ENCODE measurements around the gene COL26A1.

DNA sequence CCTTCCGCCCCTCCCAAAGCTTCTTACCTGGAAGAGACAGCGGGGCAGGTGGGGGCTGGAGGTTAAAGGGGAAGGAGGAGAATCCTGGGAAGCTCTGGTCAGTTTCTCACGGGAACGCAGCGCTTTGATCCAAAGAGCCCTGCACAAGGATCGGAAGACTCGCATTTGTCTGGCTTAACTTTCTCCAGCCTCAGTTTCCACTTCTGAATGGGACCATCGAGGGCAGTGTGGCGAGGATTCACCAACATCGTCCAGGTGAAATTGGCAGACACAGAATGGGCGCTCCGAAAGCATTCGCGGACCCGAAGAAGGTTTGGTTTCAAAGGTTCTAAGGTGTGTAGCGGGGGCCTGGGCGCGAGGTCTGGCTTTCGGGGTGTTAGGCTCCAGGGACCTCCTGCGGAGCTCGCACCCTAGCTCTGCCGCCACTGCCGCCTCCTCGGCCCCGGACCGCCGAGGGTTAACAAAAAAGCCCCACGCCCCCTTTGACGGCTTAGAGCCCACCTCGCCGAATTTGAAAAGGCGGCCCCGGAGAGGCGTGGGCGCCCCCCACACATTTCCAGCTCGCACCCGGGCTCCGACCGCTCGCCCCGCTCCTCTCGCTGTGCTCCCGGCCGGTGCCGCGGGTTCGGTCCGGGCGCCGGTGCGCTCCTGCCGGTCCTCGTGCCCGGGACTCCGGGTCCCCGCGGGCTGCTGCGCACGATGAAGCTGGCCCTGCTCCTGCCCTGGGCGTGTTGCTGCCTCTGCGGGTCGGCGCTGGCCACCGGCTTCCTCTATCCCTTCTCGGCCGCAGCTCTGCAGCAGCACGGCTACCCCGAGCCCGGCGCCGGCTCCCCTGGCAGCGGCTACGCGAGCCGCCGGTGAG lies at the start of gene COL26A1:
- no peak for TF ChIP-seq CTCF (IDR thresholded peaks at IDR 0.05)
- no peak for TF ChIP-seq POLR2AphosphoS5 (IDR thresholded peaks at IDR 0.05)
- no peak for TF ChIP-seq POLR2A (IDR thresholded peaks at IDR 0.05)
- TF ChIP-seq EP300 (IDR thresholded peaks at IDR 0.05) = no peak

Measured in stomach (tissue), 4 donors.